Heart right ventricle (tissue), 16 donors: Measurements from ENCODE around the gene TWF2. TPM values are rescaled to one million over a fixed set of nuclear protein-coding genes. Genes with fewer than 3 reads are reported as not detected.

Experiments
- ATAC-seq, 8 donors: fragments of 200-7000 bp; cut with Tn5 transposase; one replicate each; pipeline ENCODE4 v1.9.1; 2020; ENCODE audit warnings: mild to moderate bottlenecking in 8 of 8, moderate library complexity in 8 of 8, moderate number of reproducible peaks in 1 of 8
- DNase-seq, 2 donors: peaks; one replicate each; pipeline ENCODE4 v3.0.0-alpha.2; 2020
- H3K27ac ChIP-seq, 10 donors: fragments of 200-600 bp; sonication (generic) in 2 of 10; one replicate each; pipeline versions ENCODE4 v1.5.0 to v1.8.0; 2020 to 2022; ENCODE audit warnings: mild to moderate bottlenecking in 3 of 10
- H3K27me3 ChIP-seq, 7 donors: fragments of 200-600 bp; one replicate each; pipeline ENCODE4 v1.8.0; 2021 to 2022; ENCODE audit warnings: mild to moderate bottlenecking in 2 of 7
- H3K36me3 ChIP-seq, 9 donors: fragments of 200-600 bp; sonication (generic) in 1 of 9; one replicate each; pipeline versions ENCODE4 v1.5.0 to v1.8.0; 2020 to 2022; ENCODE audit warnings: mild to moderate bottlenecking in 2 of 9
- H3K4me1 ChIP-seq, 9 donors: fragments of 200-600 bp; sonication (generic) in 1 of 9; one replicate each; pipeline versions ENCODE4 v1.5.0 to v1.8.0; 2020 to 2022; ENCODE audit warnings: mild to moderate bottlenecking in 4 of 9
- H3K4me3 ChIP-seq, 10 donors: fragments of 200-600 bp; sonication (generic) in 2 of 10; one replicate each; pipeline versions ENCODE4 v1.5.0 to v1.8.0; 2020 to 2022; ENCODE audit warnings: mild to moderate bottlenecking in 7 of 10, moderate library complexity in 2 of 10
- H3K9me3 ChIP-seq, 11 donors: fragments of 200-600 bp in 10 of 11; sonication (generic) in 2 of 11; one replicate each; pipeline versions ENCODE4 v1.5.0 to v1.8.0; 2013 to 2022; ENCODE audit warnings: mild to moderate bottlenecking in 2 of 11, control low read depth in 1 of 11, moderate library complexity in 1 of 11
- WGBS, 2 donors: extraction: QIAGEN DNeasy Blood & Tissue Kit; methylation state at CpG; one replicate each; pipeline ENCODE4 v1.1.7; 2013; ENCODE audit warnings: inconsistent platforms in 1 of 2; 5-methylcytosine and 5-hydroxymethylcytosine counted together
- intact Hi-C, 10 donors: fragments of 100-400 bp; cut with DNase I; formaldehyde crosslinking; loops; one replicate each; pipeline versions ENCODE4 v1.11.1 to v1.14.2; 2022
- polyA plus RNA-seq, 2 donors: library from polyadenylated mRNA; stranded (reverse); fragments of 200-250 nt; gene quantifications; one replicate each; pipeline ENCODE4 v1.2.3, GENCODE V29; 2013
- total RNA-seq, 10 donors: library from RNA; stranded (reverse); fragmentation: NEBNext Ultra II Directional in 3 of 10; extraction: Animal tissue kit (Norgen Biotek cat#: 25700) in 3 of 10; gene quantifications; one replicate each; pipeline versions ENCODE4 v1.2.1 to v1.2.4, GENCODE V29; 2021 to 2023
- TF ChIP-seq, protein P1 (sequence below), 9 donors: fragments of 200-600 bp; sonication (generic) in 2 of 9; IDR thresholded peaks; one replicate each; pipeline versions ENCODE4 v1.5.0 to v1.8.0; 2021 to 2022; ENCODE audit warnings: antibody characterized with exemption in 9 of 9, mild to moderate bottlenecking in 5 of 9, moderate library complexity in 1 of 9
- donor health status: Arrhythmogenic right ventricular cardiomyopathy.
- donor health status: ischemic (EF 13 %, LVEDD 7.1; RV severe dilation, severe dysfunction).
- donor health status: healthy with polysubstance abuse.
- donor health status: DM: no; HTN: yes; CAD: no.
- donor health status: DM: no; HTN: no; CAD: no.
- donor health status: ischemic (EF 25% LVEDD 6.9; RV normal size, moderate dysfunction).
- donor health status: ischemic (EF 25% LVEDD 5.7; RV mildly dilated, moderate dysfunction).
- donor health status: healthy.
- donor health status: DM: yes; HTN: yes; CAD: no.
- donor health status: Ischemic cardiomyopathy.
- donor health status: ischemic (EF 35%, LVEDD 5.7; RV mildly dilated, moderate dysfunction).
- donor health status: nonischemic (EF 11% LVEDD 7.7; RV severe dilation, severe dysfunction).
- donor health status: DM: yes; HTN: yes; CAD: no.
- donor health status: PGD.
- donor health status: ischemic (EF 29% LVEDD 5.4; RV normal size, mild dysfunction).
- donor health status: nonischemic (EF 23%, LVEDD 6.1; RV moderate dilation, normal function).

TWF2 gene
- total and polyA plus RNA-seq, 12 donors: 44.7 to 148 (median 96.0) TPM

DNA sequence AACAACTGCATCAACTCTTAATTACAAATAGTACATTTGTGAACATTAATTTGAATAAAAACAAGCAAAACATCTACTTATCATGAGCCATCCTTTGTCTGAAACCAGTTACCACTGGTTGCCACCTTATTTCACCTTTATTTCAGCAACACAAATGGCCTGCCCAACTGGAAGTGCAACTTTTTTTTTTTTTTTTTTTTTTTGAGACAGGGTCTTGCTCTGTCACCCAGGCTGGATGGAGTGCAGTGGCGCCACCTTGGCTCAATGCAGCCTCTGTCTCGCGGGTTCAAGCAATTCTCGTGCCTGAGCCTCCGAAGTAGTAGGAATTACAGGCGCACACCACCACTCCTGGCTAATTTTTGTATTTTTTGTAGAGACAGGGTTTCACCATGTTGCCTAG lies 26.4 kb upstream of the TWF2 start:
- intact Hi-C loops: no loop called here
- peaks cover 0 to 51% (median 25%) of the 10 kb centered on the region in 9 donors for H3K4me1 ChIP-seq

DNA sequence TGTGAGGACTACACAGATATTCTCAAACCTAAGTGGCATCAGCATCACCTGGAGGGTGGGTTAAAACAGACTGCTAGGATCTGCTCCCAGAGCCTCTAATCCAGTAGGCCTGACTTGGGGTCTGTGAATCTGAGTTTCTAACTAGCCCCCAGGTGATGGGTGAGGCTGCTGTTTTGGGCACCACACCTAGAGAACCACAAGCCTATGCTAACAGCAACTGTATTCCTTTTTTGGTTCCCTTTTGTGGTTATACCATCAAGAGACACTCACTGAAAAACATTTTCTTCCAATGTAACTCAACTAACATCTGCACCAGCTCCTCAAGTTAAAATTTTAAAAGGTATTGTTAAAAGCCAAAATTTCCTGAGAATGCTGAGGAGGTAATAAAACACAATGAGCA lies 23.5 kb upstream of the TWF2 start:
- H3K4me1 ChIP-seq: peaks cover 0 to 26% (median 0%) of the 10 kb centered on the region in 9 donors
- no peaks in the 10 kb centered on the region for H3K27me3 ChIP-seq
- H3K27ac ChIP-seq: no peak overlapping the region
- TF ChIP-seq, protein P1, sequence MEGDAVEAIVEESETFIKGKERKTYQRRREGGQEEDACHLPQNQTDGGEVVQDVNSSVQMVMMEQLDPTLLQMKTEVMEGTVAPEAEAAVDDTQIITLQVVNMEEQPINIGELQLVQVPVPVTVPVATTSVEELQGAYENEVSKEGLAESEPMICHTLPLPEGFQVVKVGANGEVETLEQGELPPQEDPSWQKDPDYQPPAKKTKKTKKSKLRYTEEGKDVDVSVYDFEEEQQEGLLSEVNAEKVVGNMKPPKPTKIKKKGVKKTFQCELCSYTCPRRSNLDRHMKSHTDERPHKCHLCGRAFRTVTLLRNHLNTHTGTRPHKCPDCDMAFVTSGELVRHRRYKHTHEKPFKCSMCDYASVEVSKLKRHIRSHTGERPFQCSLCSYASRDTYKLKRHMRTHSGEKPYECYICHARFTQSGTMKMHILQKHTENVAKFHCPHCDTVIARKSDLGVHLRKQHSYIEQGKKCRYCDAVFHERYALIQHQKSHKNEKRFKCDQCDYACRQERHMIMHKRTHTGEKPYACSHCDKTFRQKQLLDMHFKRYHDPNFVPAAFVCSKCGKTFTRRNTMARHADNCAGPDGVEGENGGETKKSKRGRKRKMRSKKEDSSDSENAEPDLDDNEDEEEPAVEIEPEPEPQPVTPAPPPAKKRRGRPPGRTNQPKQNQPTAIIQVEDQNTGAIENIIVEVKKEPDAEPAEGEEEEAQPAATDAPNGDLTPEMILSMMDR (IDR thresholded peaks at IDR 0.05): no peak
- no peak for DNase-seq
- ATAC-seq: no peak
- H3K36me3 ChIP-seq: peaks cover 10 to 100% (median 95%) of the 10 kb centered on the region in 9 donors
- intact Hi-C loops: no loop called here
- H3K9me3 ChIP-seq: no peaks in the 10 kb centered on the region
- no peak overlapping the region for H3K4me3 ChIP-seq

More for the DNA sequence above, 26.4 kb upstream of the TWF2 start:
- Histone ChIP-seq H3K27ac (no peak overlapping the region), H3K4me3 (no peak overlapping the region), H3K27me3 (no peaks in the 10 kb centered on the region), H3K36me3 (peaks cover 6 to 100% (median 89%) of the 10 kb centered on the region in 9 donors), H3K9me3 (no peaks in the 10 kb centered on the region)
- WGBS, 2 donors: 94 to 97% methylated on average over 6 of the region's 6 CpGs
- TF ChIP-seq, protein P1 (IDR thresholded peaks at IDR 0.05): no peak
- no peak for DNase-seq
- ATAC-seq: no peak

DNA sequence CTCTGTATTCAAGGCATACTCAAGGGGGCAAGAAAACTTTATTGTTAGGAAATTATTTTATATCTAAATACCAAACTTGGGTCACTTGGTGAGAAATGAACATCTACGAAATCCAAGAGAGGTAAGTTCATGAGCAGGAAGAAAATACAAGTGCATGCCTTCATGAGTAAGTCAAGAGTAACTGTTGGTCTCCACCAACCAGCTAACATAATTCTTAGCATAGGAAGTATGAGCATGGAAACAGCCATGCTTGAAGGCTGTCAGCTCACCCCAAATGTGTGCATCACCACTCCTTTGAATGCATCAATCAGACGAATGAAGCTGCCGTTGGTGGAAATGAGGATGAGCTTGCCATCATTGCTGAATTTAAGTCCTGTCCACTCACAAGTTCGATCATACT lies 20.5 kb upstream of the TWF2 start:
- Histone ChIP-seq H3K27me3 (no peaks in the 10 kb centered on the region), H3K4me3 (no peak overlapping the region), H3K36me3 (peaks cover 16 to 100% (median 93%) of the 10 kb centered on the region in 9 donors), H3K9me3 (no peaks in the 10 kb centered on the region), H3K4me1 (peaks cover 0 to 37% (median 0%) of the 10 kb centered on the region in 9 donors), H3K27ac (no peak overlapping the region)
- ATAC-seq (no peak), DNase-seq (no peak)
- intact Hi-C loops: no loop called here
- 86 to 89% methylated on average over 4 of the region's 4 CpGs for WGBS, 2 donors
- TF ChIP-seq, protein P1 (IDR thresholded peaks at IDR 0.05): no peak

DNA sequence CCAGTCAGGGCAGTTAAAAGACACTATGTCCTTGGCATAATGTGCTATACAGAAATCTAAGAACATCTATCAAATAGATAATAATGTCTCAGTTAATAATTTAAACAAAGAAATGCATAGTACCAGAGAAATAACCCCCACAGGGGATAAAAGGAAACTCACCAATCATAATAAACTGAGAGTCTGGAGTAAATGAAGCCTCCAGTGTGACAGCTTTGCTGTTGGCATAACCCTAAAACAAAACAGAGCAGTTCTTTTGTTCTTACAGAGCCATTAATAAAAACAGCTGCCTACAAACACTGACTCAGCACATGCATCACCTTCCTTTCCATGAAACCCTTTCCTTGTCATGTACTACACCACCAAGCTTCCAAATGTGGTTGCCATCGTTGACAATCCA lies 20.1 kb upstream of the TWF2 start:
- Histone ChIP-seq H3K27me3 (no peaks in the 10 kb centered on the region), H3K36me3 (peaks cover 16 to 100% (median 93%) of the 10 kb centered on the region in 9 donors), H3K4me1 (peaks cover 0 to 39% (median 0%) of the 10 kb centered on the region in 9 donors), H3K27ac (peak overlapping the region in 1 of 10 donors; percentile 8), H3K4me3 (no peak overlapping the region), H3K9me3 (no peaks in the 10 kb centered on the region)
- TF ChIP-seq, protein P1 (IDR thresholded peaks at IDR 0.05): no peak
- ATAC-seq: no peak
- intact Hi-C loops: no loop called here
- DNase-seq: no peak
- WGBS, 2 donors: 73 to 85% methylated on average over 1 of the region's 1 CpG
